NB4 (cell line): Measurements from ENCODE around the gene NDUFB11.

ENCODE experiments used
- MYC ChIP-seq: IDR thresholded peaks from 2 replicates; pipeline ENCODE4 v1.6.1; 2011; ENCODE audit warnings: low read depth, low read length
- POLR2A ChIP-seq: IDR thresholded peaks from 2 replicates; pipeline ENCODE4 v1.6.1; 2011; ENCODE audit warnings: mild to moderate bottlenecking; ENCODE audit not compliant: insufficient read length; ENCODE audit errors: extremely low read depth
- TF ChIP-seq, protein P1 (sequence below): IDR thresholded peaks from one replicate; pipeline ENCODE4 v1.5.1; 2012; ENCODE audit warnings: low read depth, low read length
- TF ChIP-seq, protein P2 (sequence below): IDR thresholded peaks from 2 replicates; pipeline ENCODE4 v1.6.1; 2011; ENCODE audit warnings: low read depth, low read length

DNA sequence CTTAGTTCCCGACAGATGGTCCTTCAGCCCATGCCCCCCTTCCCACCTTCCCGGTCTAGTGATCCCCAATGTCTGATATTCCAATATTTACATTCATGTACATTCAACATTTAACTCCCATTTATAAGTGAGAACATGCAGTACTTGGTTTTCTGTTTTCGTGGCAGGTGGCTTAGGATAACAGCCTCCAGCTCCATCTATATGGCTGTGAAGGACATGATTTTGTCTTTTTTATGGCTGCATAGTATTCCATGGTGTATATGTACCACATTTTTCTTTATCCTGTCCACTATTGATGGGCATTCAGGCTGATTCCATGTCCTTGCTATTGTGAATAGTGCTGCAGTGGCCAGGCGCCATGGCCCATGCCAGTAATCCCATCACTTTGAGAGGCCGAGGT is 14.3 kb upstream of the NDUFB11 start:
- TF ChIP-seq, protein P1, sequence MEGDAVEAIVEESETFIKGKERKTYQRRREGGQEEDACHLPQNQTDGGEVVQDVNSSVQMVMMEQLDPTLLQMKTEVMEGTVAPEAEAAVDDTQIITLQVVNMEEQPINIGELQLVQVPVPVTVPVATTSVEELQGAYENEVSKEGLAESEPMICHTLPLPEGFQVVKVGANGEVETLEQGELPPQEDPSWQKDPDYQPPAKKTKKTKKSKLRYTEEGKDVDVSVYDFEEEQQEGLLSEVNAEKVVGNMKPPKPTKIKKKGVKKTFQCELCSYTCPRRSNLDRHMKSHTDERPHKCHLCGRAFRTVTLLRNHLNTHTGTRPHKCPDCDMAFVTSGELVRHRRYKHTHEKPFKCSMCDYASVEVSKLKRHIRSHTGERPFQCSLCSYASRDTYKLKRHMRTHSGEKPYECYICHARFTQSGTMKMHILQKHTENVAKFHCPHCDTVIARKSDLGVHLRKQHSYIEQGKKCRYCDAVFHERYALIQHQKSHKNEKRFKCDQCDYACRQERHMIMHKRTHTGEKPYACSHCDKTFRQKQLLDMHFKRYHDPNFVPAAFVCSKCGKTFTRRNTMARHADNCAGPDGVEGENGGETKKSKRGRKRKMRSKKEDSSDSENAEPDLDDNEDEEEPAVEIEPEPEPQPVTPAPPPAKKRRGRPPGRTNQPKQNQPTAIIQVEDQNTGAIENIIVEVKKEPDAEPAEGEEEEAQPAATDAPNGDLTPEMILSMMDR, result no peak
- no peak for TF ChIP-seq POLR2A
- no peak for TF ChIP-seq MYC
- TF ChIP-seq, protein P2, sequence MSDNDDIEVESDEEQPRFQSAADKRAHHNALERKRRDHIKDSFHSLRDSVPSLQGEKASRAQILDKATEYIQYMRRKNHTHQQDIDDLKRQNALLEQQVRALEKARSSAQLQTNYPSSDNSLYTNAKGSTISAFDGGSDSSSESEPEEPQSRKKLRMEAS, result no peak
